GM19043 (cell line): ENCODE results near the gene SATB2.

Experiments
- ATAC-seq: cut with Tn5 transposase; IDR thresholded peaks from one replicate; pipeline ENCODE4 v1.9.1; 2021; ENCODE audit warnings: low read depth; ENCODE audit not compliant: unreplicated experiment

SATB2 gene

DNA sequence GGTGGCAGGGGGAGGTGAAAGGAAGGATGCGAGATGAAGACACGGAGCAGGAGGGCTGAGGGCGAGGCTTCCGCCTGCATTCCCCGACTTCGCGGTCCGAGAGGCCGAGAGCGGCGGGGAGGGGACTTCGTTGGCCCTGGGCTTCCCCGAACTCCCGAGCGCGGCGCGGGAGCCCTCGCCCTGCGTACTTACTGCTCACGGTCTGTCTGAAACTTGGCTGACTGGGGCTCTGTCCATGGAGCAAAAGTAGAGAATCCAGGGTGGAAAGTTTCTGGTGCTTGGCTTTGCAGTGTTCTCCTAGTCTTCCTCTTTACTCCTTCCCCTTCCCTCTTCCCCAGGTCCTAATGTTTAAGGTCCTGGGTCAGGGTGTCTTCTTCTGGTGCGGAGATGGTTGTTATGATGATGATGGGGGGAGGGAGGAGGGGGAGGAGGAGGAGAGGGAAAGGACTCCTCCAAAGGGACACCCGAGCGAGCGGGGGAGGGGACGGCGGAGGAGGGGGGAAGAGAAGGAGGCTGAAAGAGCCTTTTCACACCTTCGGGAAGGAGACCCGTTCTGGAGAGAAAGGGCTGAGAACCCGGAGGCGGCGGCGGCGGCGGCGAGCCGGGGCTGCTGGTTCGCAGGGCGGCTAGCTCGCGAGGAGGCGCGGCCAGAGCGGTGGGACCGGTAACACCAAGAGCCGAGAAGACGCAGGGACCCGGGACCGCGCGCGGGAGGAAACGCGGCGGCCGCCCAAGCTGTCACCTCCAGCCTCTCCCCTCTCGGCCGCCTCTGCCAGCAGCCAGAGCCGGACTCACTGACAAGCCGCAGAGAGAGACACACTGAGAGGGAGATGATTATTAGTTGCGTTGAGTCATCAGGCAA is at the start of gene SATB2:
TSS of gene SATB2 (minus strand) at position 793 of the 862 bp plus-strand sequence. CDS start 1,902 bp downstream, outside the sequence.
- no peak for ATAC-seq

DNA sequence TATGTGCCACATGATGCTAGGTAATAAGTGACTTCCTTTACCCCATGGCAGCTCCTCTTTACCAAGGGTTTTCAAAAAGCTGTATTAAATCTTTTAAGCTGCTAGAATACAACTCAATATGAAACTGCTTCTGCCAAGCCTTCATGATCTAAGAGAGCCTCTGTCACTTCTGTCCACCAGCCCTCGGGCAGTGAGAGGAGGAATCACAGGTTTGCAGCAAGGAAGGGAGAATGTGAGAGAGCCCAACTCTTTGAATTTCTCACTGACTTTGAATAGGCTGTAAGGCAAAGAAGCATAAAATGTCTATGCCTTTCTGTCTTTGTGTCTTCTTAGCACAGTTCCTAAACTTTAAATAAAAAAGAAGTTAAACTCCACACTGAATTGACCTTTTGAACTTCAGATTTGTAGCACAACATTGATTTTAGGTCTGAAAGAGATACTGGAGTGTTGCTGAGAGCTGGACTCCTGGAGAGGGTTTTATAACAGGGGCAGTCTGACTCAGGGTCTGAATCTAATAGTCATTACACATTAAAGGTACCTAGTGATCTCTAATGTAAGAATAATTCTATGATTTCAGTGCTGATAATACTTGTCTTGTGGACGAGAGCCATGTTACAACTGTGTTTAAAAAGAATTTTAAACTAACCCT is 48.1 kb upstream of the SATB2 start:
- no peak for ATAC-seq

DNA sequence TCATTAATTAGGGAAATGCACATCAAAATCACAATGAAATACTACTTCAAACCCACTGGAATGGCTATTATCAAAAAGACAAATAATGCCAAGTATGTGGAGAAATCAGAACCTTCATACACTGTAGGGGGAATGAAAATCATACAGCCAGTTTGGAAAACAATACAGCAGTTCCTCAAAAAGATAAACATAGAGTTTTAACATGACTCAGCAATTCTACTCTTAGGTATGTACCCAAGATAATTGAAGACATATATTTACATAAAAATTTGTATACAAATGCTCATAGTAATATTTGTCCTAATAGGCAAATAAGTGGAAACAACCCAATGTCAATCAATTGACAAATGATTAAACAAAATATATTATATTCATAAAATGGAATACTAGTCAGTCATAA is 45.4 kb upstream of the SATB2 start:
- no peak for ATAC-seq

DNA sequence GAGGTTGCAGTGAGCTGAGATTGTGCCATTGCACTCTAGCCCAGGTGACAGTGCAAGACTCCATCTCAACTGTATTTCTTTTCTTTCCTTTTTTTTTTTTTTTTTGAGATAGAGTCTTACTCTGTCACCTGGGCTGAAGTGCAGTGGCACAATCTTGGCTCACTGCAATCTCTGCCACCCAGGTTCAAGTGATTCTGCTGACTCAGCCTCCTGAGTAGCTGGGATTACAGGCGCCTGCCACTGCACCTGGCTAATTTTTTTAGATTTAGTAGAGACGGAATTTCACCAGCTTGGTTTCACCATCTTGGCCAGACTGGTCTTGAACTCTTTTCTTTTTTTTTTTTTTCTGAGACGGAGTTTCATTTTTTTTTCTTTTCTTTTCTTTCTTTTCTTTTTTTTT is 41.3 kb upstream of the SATB2 start:
- ATAC-seq = no peak

DNA sequence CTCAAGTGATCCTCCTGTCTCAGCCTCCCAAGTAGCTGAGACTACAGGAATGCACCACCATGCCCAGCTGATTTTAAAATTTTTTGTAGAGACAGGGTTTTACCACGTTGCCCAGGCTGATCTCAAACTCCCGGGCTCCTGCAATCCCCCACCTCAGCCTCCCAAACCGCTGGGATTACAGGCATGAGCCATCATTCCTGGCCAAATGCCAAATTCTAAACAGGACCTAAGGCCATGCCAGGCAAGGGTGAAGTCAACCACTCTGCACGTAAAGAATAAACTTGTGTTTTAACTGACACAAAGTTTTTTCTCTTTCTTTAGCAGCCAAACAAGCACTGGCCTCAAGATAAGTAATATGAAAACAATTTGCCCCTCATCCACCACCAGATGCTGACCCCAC is 37.4 kb upstream of the SATB2 start:
- ATAC-seq = no peak

DNA sequence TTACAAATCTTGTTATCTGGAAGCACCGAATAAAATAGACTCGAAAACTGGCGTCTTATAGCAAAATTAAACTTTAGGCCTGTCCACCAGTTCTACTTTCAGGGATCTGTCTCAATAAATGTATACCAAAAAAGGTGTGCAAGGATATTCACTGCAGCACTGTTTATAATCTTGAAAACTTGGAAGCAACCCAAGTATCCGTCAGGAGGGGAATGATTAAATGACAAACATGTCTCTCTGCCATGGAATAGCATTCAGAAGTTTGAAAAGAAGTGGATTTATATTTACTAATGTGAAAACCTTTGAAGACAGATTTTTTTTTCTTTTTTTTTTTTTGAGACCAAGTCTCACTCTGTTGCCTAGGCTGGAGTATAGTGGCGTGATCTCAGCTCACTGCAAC is 32.3 kb upstream of the SATB2 start:
- ATAC-seq = no peak

DNA sequence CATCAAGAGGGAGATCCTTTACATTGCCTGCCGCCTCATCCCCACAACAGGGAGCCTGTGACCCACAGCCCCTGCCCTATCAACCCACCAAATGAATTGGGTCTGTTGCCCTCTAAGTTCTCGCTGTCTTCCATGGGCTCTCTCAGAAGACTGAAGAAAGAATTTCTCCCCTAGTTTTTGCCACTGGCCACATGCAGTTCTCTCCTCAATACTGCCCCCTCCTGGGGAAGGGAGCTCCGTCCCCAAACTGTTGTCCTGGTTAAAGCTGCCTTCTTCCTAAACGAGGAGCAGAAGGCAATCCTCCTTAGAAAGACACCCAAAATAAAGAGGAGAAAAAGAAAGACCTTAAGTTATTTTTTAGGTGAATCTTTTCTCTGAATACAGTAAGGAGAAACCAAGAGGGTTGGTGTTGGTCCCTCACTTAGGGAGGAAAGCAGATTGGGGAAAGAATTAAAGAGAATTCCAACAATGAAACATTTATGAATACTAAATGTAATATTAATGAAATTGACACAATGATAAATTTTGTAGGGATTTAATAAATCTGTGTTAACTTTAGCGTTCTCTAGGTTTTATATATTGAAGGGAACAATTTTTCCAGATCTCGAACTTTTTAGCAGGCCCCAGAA is 31.1 kb upstream of the SATB2 start:
- ATAC-seq = peak; percentile 60

DNA sequence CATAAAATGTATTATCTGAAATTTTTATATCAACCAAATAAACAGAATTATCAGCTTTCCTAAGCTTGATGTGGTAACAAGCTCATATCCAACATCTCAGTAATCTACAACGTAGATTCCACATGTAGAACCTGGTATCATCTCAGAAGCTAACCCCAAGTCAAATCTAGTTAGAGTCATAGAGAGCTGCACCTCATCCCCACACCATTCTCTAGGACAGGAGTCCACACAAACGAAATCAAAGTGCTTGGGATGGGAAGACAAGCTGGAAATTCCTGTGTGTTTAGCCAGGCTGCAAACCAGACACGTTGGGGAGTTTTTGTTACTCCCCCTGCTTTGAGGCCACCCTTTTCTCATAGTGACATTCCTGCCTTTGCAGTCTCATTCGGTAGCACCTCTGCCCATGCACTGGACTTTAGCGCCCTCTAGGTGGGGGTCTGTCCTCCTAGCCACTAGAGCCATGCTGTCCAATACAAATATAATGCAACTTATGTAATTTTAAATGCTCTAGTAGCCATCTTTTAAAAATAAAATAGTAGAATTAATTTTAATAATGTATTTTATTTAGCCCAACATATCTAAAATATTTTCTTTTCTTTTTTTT is 28.1 kb upstream of the SATB2 start:
- no peak for ATAC-seq

DNA sequence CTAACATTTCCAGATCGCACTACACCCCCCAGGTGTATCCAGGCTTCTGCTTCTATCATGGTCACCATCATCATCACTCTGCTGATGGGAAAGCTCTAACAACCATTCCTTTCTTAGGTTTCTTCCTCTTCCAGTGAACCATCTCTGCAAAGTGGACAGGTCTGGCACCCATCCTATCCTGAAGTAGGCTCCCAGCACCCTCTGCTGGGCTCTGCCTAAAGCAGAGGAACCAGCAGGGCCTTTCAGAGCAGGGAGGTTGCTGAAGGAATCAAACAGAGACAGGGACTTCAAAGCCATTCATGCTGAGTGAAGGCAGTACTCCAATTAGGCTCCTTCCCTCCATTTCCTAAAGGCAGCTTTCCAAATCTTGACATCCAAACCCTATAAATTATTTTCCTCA is 27.2 kb upstream of the SATB2 start:
- ATAC-seq = no peak

DNA sequence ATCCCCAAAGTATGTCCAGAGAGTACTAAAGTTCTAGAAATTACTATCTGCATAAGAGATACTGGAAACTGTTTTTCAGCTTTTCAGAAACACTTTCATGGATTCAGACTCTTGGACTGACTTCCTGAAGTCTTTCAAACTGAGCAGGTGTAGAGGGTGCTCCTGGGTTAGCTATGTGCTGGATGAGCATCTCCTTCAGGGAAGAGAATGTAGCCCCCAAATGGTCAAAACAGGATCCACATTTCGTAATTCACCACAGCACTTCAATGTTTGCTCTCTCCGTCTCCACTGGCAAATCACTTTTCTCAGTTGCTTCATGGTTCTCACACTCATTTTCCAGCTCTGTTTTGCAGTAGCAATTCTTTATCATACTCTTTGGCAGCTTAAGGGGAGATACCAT is 23.2 kb upstream of the SATB2 start:
- no peak for ATAC-seq

DNA sequence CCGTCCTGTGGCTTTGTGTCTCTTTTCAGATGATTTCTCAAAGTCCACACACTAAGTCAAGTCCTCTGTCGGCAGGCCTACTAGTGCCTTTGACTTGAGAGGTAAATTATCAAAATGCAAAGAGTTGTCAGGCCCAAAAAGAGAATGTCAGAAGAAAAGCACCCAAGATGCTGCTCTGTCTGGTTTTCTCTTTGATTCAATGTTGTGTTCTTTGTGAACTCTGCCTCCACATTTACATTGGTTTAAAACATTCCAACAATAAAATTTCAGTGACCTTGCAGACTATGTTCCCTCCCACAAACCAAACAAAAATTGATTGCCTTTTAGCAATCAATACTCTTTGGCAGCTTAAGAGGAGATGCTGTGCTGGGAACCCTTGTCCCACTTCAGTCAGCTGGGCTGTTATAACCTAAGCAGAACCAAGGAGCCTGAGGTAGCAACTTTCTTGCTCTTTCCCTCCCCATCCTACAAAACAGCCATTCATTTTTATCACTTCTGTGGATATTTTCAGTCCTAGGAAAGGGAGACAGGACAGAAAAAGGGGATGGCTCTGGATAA is 19.6 kb upstream of the SATB2 start:
- no peak for ATAC-seq

DNA sequence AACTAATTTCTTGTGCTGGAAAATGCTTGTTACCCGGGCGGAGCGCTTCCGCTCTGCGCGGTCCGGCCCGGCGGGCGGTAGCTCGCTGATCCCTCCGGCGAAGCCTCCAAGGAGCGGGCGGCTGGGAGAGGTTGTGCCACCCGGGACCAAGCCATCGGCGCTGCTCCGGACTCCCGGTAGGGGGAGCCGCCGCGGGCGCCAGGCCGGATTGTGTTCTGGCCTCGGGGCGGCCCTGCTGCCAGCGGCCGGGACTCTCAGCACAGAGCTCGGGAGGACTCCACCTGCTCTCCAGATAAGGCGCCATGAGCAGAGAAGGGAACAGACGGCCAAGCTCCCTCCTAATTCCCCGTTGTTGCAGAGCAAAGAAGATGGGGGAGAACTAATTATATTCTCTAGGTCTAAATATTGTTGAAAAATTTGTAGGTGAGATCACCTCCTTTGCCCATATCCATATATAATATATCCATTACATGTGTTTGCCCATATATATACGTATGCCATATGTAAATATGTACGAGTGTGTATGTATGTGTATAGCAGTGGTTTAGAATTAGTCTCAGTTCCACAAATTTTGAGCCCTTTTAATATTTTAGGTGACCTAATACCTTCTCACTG is 13.8 kb upstream of the SATB2 start:
- ATAC-seq = no peak

DNA sequence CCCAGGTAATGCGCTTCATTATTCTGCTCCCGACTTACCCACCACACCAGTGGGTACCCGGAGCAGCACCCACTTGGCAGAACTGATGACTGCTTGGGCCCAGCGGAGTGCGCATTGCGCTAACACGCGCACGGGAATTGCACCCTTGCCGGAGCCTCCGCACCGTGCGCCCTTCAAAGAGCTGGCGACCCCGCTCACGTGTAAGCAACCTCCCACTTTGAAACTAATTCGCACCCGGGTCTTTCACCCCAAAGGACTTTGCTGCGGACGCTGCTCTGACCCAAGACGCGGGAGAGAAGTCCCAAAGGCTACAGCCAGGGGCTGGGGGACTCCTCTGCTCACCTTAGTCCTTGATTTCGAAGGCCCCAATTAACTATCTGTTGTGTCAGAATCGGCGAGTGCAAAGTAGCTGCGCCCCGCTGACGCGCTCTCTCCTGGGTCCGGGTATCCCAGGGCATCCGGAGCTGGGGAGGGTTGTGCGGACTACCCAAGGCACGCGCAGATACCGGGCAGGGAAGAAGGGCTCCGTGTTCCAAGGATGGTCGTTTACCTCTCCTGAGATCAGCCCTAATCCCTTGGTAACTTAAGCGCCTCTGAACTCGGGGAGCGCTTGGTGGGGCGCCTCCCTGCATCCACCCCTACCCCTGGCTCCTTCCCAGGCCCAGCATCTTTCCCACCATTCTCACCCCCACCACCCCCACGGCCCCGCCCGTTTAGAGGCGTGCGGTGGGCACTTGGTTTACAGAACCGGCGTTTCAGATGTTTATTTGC is 13.1 kb upstream of the SATB2 start:
- ATAC-seq = no peak

DNA sequence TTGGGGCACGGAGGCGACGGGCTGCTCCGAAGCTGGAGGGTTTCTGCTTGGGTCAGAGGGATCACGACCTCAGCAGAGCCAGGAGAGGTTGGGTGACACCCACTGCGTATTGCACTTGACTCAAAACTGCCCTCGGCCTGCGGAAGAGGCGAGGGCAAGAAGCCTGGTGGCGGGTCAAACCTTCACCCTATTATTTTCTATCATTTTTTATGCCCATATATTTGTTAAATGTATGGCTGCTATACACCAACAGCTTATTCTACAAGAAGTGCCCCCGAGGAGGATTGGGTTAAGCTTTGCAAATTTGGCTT is 12.6 kb upstream of the SATB2 start:
- no peak for ATAC-seq

DNA sequence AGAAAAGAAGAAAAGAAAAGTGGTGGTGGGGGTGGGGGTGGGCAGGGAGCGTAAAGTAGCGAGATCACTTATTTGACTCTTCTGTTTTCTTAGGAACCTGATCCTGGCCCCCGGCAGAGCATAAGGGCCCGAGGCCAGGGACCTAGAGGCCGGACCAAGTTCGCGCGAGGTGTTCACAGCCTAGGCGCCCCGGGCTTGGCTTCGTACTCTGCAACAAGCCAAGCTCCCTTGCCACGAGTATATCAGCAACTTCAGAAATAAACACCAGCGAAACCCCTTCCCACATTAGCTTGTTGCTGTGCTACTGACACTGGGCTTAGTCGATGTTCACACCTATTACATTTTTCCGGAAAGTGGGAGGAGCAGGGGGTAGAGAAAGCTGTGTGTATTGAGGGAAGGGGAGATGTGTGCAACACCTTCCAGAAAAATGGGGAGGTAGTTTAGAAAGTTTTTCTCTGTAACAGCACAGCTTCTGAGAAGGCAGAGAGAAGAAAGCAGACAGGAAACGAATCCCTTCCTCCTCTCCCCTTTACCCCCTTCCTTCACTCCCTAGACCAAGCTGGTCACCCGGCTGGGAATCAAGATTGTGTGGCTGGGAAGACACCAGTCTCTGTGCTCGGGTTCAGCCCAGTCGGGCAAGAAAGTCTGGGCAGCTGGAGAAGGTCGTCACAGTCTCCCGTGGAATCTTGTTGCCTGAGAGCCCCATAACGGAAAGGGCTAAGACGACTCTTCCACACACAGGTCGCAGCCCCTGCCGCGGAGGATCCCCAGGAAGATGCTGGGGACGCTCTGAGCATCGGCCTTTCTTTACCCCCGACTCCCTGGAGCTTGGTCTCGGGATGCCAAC is 12.0 kb upstream of the SATB2 start:
- no peak for ATAC-seq

DNA sequence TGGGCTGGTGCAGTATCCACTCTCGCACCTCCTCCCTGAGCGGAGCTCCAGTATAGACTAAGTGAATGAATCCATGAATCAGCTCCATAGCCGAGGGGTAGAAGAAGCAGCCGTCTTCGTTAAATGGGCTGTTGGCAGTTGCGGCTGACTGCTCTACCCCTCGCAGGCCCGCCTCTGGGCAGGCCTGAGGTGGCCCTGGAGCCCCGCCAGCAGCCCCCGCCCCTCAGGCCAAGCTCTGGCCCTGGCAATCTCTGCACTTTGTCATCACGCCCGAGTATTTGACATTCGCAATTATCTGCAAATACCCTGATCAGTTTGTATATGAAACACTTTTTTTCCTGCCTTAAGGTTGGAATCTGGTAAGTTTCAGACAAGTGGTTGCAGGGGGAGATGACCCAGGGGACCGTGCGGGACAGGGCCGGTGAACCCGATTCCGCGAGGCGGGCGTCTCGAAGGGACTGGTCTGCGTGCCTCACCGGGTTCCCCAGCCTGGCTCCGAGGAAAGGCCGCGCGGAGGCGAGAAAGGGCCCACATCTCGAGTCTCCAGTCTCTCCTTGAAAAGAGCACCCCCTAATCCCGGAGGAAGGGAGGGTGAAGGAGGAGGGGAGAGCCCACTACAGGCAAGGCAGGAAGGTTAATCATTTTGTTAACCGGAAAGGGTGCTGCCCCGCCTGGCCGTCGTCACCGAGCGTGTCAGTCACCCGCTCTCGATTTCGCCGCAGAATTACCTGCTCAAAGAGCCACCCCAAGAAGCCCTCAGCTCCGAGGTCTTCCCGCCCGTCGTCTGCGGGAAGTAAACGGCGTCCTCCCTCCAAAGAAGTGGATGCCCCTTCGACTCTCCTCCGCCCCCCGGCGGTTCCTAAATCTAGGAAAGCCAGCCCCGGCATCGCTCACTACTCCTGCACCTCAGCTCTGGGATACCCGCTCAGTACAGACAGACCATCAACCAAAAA is 11.1 kb upstream of the SATB2 start:
- no peak for ATAC-seq

DNA sequence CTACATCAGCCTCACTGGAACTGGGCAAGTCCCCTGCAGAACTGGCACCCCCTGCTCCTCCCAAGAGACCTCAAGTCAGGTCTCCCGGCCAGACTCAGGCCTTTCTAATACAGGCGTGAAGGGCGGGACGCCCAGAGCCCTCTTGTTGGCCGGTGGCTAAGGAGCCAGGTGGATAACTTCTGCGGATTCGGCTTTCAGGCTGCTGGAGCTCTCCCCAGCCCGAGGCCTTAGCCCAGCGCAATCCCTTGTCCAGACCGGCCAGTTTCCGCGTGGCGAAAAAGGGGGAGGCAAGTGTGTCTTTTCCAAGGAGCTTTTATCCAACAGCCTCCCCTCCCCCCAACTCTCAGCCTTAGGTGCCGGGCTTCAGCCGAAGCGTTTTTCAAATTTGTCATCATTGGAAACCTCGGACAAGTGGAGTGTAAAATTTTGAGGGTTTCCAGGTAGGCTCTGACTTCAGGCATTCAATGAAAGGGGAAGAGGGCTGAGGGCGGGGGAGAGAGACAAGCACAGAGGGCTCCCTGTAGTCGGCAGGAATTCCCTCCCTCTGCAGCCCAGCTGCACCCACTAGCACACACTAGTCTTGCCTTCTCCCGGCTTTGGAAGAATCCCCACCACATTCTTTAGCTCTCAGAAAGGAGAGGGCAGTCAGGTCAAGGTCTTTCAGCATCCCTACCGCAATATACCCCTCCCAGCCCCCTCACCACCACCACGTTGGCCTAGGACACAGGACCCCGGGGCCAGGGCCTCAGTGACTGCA is 9.5 kb upstream of the SATB2 start:
- ATAC-seq = no peak
